ENCODE results near the gene TRNT1.

TRNT1 gene

GRCh38 chr3:3086239-3086638 lies 40.5 kb upstream of the TRNT1 start:
- FAIRE-seq: no peak
- no peak for TF ChIP-seq CTCF (IDR thresholded peaks at IDR 0.05; ENCODE audit: insufficient read depth, missing control alignments)
- no peak for DNase-seq (ENCODE audit: insufficient read length, low spot score)

- no peak for FAIRE-seq
- TF ChIP-seq CTCF (IDR thresholded peaks at IDR 0.05; ENCODE audit: insufficient read depth, missing control alignments): no peak
- DNase-seq (ENCODE audit: insufficient read length, low spot score): no peak
These were observed 39.5 kb upstream of the TRNT1 start for GRCh38 chr3:3087279-3087678.

GRCh38 chr3:3087716-3088465 lies 38.8 kb upstream of the TRNT1 start:
- FAIRE-seq (no peak), DNase-seq (ENCODE audit: insufficient read length, low spot score) (no peak)
- no peak for TF ChIP-seq CTCF (IDR thresholded peaks at IDR 0.05; ENCODE audit: insufficient read depth, missing control alignments)

GRCh38 chr3:3089017-3089416 lies 37.7 kb upstream of the TRNT1 start:
- DNase-seq (ENCODE audit: insufficient read length, low spot score): no peak
- no peak for TF ChIP-seq CTCF (IDR thresholded peaks at IDR 0.05; ENCODE audit: insufficient read depth, missing control alignments)
- FAIRE-seq: no peak

GRCh38 chr3:3097958-3098357 lies 28.8 kb upstream of the TRNT1 start:
- DNase-seq (ENCODE audit: insufficient read length, low spot score) (no peak), FAIRE-seq (no peak)
- no peak for TF ChIP-seq CTCF (IDR thresholded peaks at IDR 0.05; ENCODE audit: insufficient read depth, missing control alignments)

GRCh38 chr3:3101660-3102458 lies 24.9 kb upstream of the TRNT1 start:
- no peak for TF ChIP-seq CTCF (IDR thresholded peaks at IDR 0.05; ENCODE audit: insufficient read depth, missing control alignments)
- DNase-seq (ENCODE audit: insufficient read length, low spot score): no peak
- FAIRE-seq: no peak

- TF ChIP-seq CTCF (IDR thresholded peaks at IDR 0.05; ENCODE audit: insufficient read depth, missing control alignments): no peak
- DNase-seq (ENCODE audit: insufficient read length, low spot score) (no peak), FAIRE-seq (no peak)
These were observed 24.0 kb upstream of the TRNT1 start for GRCh38 chr3:3102751-3103150.

Measured in D721Med (cell line).